ENCODE measurements around the gene KLHDC8B.

DNA sequence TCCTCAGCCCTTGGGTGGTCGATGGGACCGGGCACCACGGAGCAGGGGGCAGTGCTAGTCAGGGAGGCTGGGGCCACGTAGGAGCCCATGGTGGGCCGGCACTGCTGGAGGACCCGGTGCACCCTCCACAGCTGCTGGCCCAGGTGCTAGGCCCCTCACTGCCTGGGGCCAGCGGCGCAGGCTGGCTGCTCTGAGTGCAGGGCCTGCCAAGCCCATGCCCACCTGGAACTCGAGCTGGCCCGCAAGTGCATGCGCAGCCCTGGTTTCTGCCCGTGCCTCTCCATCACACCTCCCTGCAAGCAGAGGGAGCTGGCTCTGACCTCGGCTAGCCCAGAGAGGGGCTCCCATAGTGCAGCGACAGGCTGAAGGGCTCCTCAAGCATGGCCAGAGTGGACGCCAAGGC lies 42.1 kb downstream of the KLHDC8B start:
- no peak for TF ChIP-seq MED1 (CRISPR knock-in tag; IDR thresholded peaks at IDR 0.05; ENCODE audit: borderline replicate concordance)
- no peak for TF ChIP-seq TEAD4 (IDR thresholded peaks at IDR 0.05; ENCODE audit: low read length)
- no peak for TF ChIP-seq TEAD4 (CRISPR knock-in tag; IDR thresholded peaks at IDR 0.05; ENCODE audit: borderline replicate concordance)
- TF ChIP-seq RAD21 (CRISPR knock-in tag; conservative IDR thresholded peaks at IDR 0.05 in 1 of 2, IDR thresholded peaks at IDR 0.05 in 1 of 2) = no peak
- no peak for TF ChIP-seq NCOA4 (IDR thresholded peaks at IDR 0.05; ENCODE audit: partially characterized antibody)
- TF ChIP-seq FOXK1 (CRISPR knock-in tag; IDR thresholded peaks at IDR 0.05; ENCODE audit: borderline replicate concordance) = no peak
- TF ChIP-seq TGIF2 (CRISPR knock-in tag; IDR thresholded peaks at IDR 0.05) = no peak
- TF ChIP-seq, protein P1, sequence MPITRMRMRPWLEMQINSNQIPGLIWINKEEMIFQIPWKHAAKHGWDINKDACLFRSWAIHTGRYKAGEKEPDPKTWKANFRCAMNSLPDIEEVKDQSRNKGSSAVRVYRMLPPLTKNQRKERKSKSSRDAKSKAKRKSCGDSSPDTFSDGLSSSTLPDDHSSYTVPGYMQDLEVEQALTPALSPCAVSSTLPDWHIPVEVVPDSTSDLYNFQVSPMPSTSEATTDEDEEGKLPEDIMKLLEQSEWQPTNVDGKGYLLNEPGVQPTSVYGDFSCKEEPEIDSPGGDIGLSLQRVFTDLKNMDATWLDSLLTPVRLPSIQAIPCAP (CRISPR knock-in tag; IDR thresholded peaks at IDR 0.05; ENCODE audit: borderline replicate concordance) = no peak
- no peak for TF ChIP-seq MECOM (CRISPR knock-in tag; IDR thresholded peaks at IDR 0.05)

Measured in K562 (cell line).